Endodermal cell (in vitro differentiated cells): ENCODE results near the gene MIB1. TPM values are rescaled to one million over a fixed set of nuclear protein-coding genes. Genes with fewer than 3 reads are reported as not detected.

Source experiments
- DNase-seq: peaks from one replicate; pipeline ENCODE4 v3.0.0-alpha.2; 2017
- H3K27ac ChIP-seq: 2 replicates; pipeline ENCODE4 v1.5.1; 2013; ENCODE audit warnings: mild to moderate bottlenecking, low read depth, low read length, moderate library complexity
- H3K27me3 ChIP-seq: 2 replicates; pipeline ENCODE4 v1.6.1; 2013; ENCODE audit warnings: mild to moderate bottlenecking, low read length, moderate library complexity; ENCODE audit not compliant: insufficient read depth, control insufficient read depth, poor library complexity, severe bottlenecking
- H3K36me3 ChIP-seq: 2 replicates; pipeline ENCODE4 v1.7.0; 2013; ENCODE audit warnings: mild to moderate bottlenecking, low read length, moderate library complexity; ENCODE audit not compliant: control insufficient read depth, insufficient read depth
- H3K4me1 ChIP-seq: one replicate; pipeline ENCODE4 v1.7.0; 2013; ENCODE audit warnings: low read length; ENCODE audit not compliant: control insufficient read depth, insufficient read depth
- H3K4me3 ChIP-seq: 2 replicates; pipeline ENCODE4 v1.5.1; 2013; ENCODE audit warnings: mild to moderate bottlenecking, low read length, moderate library complexity
- H3K9ac ChIP-seq: 2 replicates; pipeline ENCODE4 v1.6.1; 2013; ENCODE audit warnings: mild to moderate bottlenecking, low read length, moderate library complexity; ENCODE audit not compliant: poor library complexity, severe bottlenecking; ENCODE audit errors: extremely low read depth
- H3K9me3 ChIP-seq: 2 replicates; pipeline ENCODE4 v1.6.1; 2013; ENCODE audit warnings: mild to moderate bottlenecking, low read length, moderate library complexity; ENCODE audit not compliant: control insufficient read depth
- H3K27ac Mint-ChIP-seq: 2 replicates; pipeline ENCODE4 v1.8.0; 2020; ENCODE audit warnings: mixed read lengths
- H3K27me3 Mint-ChIP-seq: 2 replicates; pipeline ENCODE4 v1.8.0; 2021; ENCODE audit warnings: mild to moderate bottlenecking, mixed read lengths; ENCODE audit not compliant: insufficient read depth
- H3K36me3 Mint-ChIP-seq: 2 replicates; pipeline ENCODE4 v1.8.0; 2020; ENCODE audit warnings: low read depth, mixed read lengths
- H3K4me1 Mint-ChIP-seq: 2 replicates; pipeline ENCODE4 v1.8.0; 2020; ENCODE audit warnings: mixed read lengths
- H3K4me3 Mint-ChIP-seq: 2 replicates; pipeline ENCODE4 v1.8.0; 2020; ENCODE audit warnings: mild to moderate bottlenecking, moderate library complexity, mixed read lengths
- H3K9me3 Mint-ChIP-seq: 2 replicates; pipeline ENCODE4 v1.8.0; 2020; ENCODE audit warnings: mild to moderate bottlenecking, mixed read lengths
- WGBS, 2 experiments: methylation state at CpG; one replicate each; pipeline versions ENCODE4 v1.1.5 to v1.1.7; 2013; ENCODE audit warnings: missing lambda C conversion rate in 2 of 2, mixed read lengths in 1 of 2; ENCODE audit not compliant: insufficient coverage in 1 of 2, insufficient read length in 1 of 2; 5-methylcytosine and 5-hydroxymethylcytosine counted together
- total RNA-seq, 2 donors: library from RNA; stranded (reverse); fragmentation: NEBNext Ultra II Directional in 1 of 2; extraction: Animal tissue kit (Norgen Biotek cat#: 25700) in 1 of 2; gene quantifications; 2 replicates in 1 of 2; 3 replicates in 1 of 2; pipeline ENCODE4 v1.2.1, GENCODE V29; 2021
- TF ChIP-seq, protein P1 (sequence below): fragments of 200-600 bp; sonication (generic); conservative IDR thresholded peaks from 2 replicates; pipeline ENCODE4 v1.5.0; 2021; ENCODE audit warnings: antibody characterized with exemption, mild to moderate bottlenecking

Gene MIB1
- total RNA-seq, 2 donors from 2014 or later, result 66.4 to 75.0 TPM

DNA sequence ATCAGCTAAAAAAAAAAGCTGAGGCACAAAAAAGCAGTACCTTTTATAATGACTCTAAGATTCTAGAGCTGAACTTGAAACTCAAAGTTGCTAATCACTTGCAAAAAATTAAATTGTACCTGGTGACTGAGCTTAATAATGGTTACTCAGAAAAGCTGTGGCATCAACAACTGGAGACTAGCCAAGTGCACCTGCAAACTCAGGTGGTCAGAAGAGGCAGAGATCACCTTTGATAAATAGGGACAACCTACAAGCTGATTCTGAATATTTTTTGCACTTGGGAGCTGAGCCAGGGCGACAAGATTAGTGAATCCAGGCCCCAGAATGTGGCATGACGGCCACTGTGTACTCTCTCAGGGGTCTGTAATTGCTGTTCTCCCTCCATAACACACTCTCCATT, 39.0 kb upstream of the MIB1 start:
- Histone ChIP-seq H3K4me3 (no peak overlapping the region), H3K9ac (no peak overlapping the region), H3K36me3 (peaks cover 38% of the 10 kb centered on the region), H3K4me1 (no peaks in the 10 kb centered on the region), H3K9me3 (peaks cover 9% of the 10 kb centered on the region), H3K27ac (no peak overlapping the region), H3K27me3 (no peaks in the 10 kb centered on the region)
- TF ChIP-seq, protein P1, sequence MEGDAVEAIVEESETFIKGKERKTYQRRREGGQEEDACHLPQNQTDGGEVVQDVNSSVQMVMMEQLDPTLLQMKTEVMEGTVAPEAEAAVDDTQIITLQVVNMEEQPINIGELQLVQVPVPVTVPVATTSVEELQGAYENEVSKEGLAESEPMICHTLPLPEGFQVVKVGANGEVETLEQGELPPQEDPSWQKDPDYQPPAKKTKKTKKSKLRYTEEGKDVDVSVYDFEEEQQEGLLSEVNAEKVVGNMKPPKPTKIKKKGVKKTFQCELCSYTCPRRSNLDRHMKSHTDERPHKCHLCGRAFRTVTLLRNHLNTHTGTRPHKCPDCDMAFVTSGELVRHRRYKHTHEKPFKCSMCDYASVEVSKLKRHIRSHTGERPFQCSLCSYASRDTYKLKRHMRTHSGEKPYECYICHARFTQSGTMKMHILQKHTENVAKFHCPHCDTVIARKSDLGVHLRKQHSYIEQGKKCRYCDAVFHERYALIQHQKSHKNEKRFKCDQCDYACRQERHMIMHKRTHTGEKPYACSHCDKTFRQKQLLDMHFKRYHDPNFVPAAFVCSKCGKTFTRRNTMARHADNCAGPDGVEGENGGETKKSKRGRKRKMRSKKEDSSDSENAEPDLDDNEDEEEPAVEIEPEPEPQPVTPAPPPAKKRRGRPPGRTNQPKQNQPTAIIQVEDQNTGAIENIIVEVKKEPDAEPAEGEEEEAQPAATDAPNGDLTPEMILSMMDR, result no peak
- Mint-ChIP-seq H3K36me3 (peaks cover 50% of the 10 kb centered on the region), H3K27me3 (peaks cover 7% of the 10 kb centered on the region), H3K9me3 (peaks cover 12% of the 10 kb centered on the region), H3K4me3 (no peak overlapping the region), H3K27ac (no peak overlapping the region), H3K4me1 (peaks cover 10% of the 10 kb centered on the region)
- DNase-seq, result no peak
- 83% methylated on average over 1 to 2 of the region's 2 CpGs for WGBS, 2 experiments

DNA sequence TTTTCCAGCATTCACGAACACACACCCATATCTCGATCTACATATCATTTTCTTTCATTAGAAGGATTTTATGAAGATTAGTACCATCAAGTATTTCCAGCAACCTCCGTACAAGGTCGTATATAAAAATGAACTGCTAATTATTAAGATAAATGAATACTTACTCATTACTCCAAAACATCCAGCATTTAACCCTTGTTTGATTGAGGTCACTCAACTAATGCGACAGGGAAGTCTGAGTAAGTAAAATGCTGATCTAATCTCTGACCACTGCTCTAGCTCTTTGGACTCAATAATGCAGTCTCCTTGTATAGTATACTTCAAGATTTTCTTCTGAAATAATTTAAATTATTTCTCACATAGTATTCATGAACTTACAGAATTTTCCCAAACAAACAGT, 38.0 kb upstream of the MIB1 start:
- Mint-ChIP-seq H3K27ac (no peak overlapping the region), H3K27me3 (peaks cover 7% of the 10 kb centered on the region), H3K36me3 (peaks cover 51% of the 10 kb centered on the region)

DNA sequence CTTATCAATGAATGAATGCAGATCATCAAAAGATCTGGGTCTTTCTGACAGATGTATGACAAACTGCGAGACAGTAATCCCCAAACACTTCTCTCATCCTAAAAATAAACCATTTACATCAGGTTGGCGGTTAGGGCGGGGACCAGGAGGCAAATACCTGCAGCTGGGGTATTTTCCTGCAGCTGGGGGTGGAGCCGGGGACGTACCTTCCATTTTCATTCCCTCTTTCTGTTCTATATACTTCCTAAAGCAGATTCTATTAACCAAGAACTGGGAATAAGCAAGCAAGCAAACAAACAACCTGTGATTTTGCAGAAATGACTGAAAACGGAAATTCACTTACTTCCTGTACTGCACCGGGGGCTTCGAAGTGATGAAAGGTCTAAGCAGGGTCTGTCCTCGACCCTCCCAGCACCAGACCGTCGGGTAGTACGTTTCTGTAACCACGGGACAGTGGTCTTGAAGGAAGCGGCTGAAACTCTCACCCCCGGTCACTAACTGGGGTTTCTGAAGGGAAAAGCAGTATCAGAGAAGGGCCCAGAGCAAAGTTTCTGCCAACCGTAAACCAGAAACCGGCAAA, 37.3 kb upstream of the MIB1 start:
- WGBS, 2 experiments, result 3 to 17% methylated on average over 6 to 17 of the region's 17 CpGs
- H3K27me3 Mint-ChIP-seq, result peaks cover 7% of the 10 kb centered on the region
- DNase-seq, result peak; percentile 63

More for the DNA sequence above, 38.0 kb upstream of the MIB1 start:
- peak overlapping the region; percentile 88 for H3K4me3 ChIP-seq
- H3K9ac ChIP-seq, result no peak overlapping the region
- H3K27ac ChIP-seq, result no peak overlapping the region
- Mint-ChIP-seq H3K9me3 (peaks cover 21% of the 10 kb centered on the region), H3K4me1 (peaks cover 10% of the 10 kb centered on the region), H3K4me3 (peak overlapping the region; percentile 84)
- 91 to 93% methylated on average over 3 of the region's 5 CpGs for WGBS, 2 experiments
- H3K36me3 ChIP-seq, result peaks cover 28% of the 10 kb centered on the region
- H3K4me1 ChIP-seq, result no peaks in the 10 kb centered on the region
- peaks cover 9% of the 10 kb centered on the region for H3K9me3 ChIP-seq
- TF ChIP-seq, protein P1, result no peak
- no peak for DNase-seq
- no peaks in the 10 kb centered on the region for H3K27me3 ChIP-seq

More for the DNA sequence above, 37.3 kb upstream of the MIB1 start:
- Histone ChIP-seq H3K4me3 (peak overlapping the region; percentile 88), H3K9ac (peak overlapping the region; percentile 69), H3K27ac (no peak overlapping the region), H3K36me3 (peaks cover 24% of the 10 kb centered on the region), H3K4me1 (no peaks in the 10 kb centered on the region), H3K9me3 (peaks cover 9% of the 10 kb centered on the region), H3K27me3 (no peaks in the 10 kb centered on the region)
- peaks cover 10% of the 10 kb centered on the region for H3K4me1 Mint-ChIP-seq
- peaks cover 45% of the 10 kb centered on the region for H3K36me3 Mint-ChIP-seq
- TF ChIP-seq, protein P1, result no peak
- H3K27ac Mint-ChIP-seq, result peak overlapping the region; percentile 82
- peak overlapping the region; percentile 84 for H3K4me3 Mint-ChIP-seq
- peaks cover 21% of the 10 kb centered on the region for H3K9me3 Mint-ChIP-seq
